GM19452 (cell line): ENCODE results near the gene TIMP3.

ENCODE experiments used
- ATAC-seq: cut with Tn5 transposase; IDR thresholded peaks from one replicate; pipeline ENCODE4 v1.9.1; 2021; ENCODE audit not compliant: unreplicated experiment

The TIMP3 gene

DNA sequence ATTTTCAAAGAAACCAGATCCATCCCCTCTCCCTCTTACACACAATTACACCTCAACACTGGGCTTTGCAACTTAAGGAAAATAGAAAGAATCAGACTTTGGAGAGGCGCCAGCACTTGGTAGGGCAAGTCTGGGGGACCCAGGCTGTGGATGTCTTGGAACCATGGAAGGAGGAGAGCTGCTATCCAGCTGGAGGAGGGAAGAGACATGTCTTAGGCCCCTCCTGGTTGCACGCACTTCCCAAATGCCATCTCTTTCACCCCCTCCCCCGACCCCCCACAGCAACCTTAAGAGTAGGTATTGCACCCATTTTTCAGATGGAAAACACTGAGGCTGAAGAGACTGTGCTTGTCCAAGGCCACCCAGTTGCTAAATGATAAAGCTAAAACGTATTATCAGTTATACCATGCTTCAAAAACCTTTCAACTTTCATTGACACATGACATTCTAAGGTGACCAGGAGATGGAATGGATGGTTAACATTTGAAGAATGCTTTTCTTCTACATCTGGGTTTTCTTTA, 3.9 kb downstream of the TIMP3 start:
- no peak for ATAC-seq

DNA sequence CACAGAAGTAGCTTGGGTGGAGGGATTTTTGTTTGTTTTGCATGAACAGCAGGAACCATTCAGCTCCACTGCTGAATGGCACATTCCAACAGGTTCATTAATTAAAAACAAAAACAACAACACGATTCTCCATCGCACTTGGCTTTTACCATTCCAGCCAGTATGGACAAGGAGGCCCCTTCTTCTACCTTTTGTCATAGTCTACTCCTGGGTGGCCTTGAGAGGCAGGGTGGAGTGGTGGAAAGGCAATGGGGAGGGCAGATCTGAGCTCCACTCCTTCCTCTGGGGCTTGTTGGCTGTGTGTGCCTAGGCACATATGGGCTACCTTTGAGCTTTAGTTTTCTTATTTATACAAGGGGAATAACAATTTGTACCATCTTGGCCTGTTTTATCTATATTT, 4.8 kb downstream of the TIMP3 start:
- no peak for ATAC-seq

DNA sequence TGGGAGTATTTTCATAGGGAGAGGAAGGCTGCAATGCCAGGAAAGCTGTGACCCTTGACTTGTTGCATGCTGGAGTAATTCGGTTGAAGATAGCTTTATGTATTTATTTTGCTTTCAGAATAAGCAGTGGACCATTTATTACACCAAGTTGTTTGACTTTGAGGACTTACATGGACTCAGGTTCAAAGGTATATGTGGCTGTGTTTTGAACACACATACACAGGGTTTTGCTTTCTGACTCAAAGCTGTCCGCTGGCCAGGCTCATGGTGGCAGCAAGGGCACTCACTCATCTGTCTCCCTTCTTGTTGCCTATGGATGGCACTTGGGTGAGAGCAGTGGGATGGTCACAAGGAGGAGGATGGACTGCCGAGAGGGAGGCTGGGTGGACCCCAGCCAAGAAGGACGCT, 6.5 kb downstream of the TIMP3 start:
- no peak for ATAC-seq

- ATAC-seq: no peak
Measured at GRCh38 chr22:32809786-32810554, 8.5 kb downstream of the TIMP3 start.

GRCh38 chr22:32810555-32811133, 9.1 kb downstream of the TIMP3 start:
- ATAC-seq: no peak

DNA sequence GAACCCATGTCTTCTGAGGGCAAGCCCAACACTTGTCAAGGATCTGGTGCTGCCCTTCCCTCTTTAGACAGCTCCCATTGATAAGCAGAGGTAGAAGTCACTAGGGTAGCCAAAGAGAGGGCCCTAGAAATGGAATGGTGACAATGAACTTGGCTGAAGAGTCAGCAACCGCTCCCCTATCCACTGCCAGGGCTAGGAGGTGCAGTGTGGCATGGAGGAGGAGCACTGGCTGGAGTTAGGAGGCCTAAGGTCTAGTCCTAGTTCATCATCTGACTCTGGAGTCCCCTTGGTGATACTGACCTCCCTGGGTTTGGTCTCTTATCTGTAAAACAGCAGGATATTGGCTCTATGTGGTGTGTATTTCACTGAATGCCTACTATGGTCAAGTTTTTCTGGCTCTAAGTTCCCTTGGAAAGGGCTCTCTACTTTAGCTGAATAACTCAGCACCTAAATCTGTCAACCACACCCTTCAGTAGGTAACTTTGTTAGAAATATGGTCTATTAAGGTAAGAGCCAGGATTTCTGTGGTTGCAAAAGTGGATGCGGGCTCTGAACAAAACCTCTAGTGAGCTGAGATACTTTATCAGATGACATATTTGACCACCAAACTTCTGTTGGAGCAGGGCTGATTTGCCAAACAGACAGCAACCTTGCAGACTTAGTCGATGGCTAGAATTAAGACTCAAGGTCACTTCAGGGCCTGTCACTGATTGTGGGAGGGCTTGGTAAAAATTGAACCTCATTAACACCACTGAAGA, 10.5 kb downstream of the TIMP3 start:
- ATAC-seq: no peak

- ATAC-seq: no peak
Measured at GRCh38 chr22:32814285-32814860, 12.9 kb downstream of the TIMP3 start.

DNA sequence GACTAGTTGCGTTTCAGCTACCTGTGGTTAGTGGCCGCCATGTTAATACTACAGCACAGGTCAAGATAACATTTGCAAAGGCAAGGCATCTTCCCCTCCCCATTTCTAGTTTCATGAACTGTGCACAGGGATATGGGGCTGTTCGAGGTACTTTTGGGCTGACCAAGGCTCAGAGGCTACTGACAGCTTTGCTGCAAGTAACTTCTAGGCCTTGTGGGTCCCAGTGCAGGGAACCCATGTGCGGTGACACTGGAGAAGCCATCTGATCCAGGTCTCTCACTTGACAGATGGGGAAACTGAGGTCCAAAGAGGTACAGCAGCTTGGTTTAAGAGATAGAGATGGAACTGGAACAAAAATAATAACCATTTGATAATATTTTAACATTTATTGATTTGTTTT, 13.6 kb downstream of the TIMP3 start:
- ATAC-seq: no peak

DNA sequence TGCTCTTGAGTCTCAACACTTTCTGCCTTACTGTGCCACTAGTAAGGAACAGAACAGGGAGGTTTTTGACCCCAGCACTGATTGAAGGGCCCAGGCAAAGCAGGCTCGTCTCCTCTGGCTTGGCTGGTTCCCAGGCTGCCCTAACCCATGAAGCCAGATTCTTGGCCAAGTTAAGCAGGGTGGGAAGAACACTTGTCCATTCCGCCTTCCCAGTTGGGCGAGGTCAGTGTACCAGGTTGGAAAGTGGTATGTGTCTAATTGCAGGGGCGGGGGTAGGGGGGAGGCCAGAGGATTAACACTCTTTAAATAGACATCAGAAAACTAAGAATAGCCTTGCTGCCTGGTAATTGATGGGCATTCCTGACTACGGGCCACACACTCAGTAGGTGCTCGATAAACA, 14.4 kb downstream of the TIMP3 start:
- ATAC-seq: no peak

- no peak for ATAC-seq
Measured at GRCh38 chr22:32817137-32817730, 15.7 kb downstream of the TIMP3 start.

GRCh38 chr22:32818446-32819115, 17.1 kb downstream of the TIMP3 start:
- no peak for ATAC-seq

- no peak for ATAC-seq
Measured at GRCh38 chr22:32819120-32819519, 17.6 kb downstream of the TIMP3 start.

- no peak for ATAC-seq
Measured at GRCh38 chr22:32820131-32821119, 18.9 kb downstream of the TIMP3 start.

- no peak for ATAC-seq
Measured at GRCh38 chr22:32822179-32822877, 20.8 kb downstream of the TIMP3 start.

DNA sequence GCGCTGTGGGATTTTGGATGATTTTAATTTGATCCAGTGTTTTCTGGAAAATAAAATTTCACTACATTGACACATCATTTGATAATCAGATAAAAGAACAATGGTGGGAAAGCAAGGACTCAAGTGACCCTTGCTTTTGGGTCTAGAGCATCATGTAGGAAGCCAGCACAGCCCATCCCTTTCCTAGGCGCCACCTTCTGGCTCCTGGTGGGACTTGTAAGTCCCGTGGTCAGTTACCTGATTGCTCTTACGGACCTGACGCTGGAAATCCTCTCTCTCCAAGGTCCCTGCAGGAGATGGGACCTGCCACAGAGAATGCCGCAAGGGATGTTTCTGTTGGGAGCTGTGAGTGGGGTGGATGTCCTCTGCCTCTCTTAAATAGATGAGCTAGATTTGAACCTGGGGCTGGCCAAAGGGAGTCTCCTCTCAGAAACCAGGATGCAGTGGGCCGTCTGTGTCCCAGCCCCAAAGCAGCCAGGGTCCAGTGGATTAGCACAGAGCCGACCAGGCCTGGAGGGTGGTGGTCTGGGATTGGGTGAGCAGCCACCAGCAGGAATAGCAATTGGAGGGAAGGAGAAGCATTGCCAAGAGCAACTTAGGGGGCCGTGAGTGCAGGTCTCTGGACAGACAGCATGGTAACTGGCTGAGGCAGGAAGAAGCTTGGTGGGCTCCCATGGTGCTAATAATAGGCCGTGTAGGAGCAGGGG, 21.7 kb downstream of the TIMP3 start:
- ATAC-seq: no peak

DNA sequence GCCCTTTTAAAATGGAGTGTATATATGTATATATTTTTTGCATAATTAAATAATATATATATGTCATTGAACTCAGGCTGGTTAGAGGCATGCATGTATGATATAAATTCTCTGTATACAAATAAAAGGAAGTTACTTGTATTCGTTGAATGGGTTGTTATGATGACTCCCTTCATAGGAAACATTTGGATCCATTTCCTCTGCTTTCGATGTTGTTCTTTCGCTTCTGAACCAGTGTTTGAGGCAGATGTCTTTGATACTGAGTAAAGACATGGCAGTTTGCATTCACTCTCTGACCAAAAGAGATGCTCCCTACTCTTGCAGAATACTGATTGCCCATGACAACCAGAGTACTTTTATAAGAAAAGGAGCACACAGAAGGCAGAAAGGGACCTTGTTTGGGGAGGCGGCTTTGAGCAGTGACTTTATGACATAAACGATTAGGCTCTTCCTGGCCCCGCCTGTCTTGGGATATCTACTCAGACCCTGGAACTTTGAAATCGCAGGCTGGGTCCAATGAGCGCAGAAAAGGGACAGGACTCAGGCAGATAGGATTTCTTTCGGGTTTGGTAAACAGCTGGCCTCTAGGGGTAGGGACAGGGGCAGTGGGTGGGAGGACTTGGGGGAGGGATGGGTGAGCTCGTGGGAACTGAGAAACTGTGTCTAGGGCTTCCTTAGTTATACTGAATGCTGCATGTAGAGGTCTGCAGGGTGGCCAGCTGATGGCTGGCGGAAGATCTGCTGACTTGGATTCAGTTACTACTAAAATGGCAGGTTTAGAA, 23.2 kb downstream of the TIMP3 start:
- no peak for ATAC-seq

- no peak for ATAC-seq
Measured at GRCh38 chr22:32826537-32826936, 25.0 kb downstream of the TIMP3 start.
